HepG2 (cell line): ENCODE results near the gene GGTA1. TPM values are rescaled to one million over a fixed set of nuclear protein-coding genes. Genes with fewer than 3 reads are reported as not detected.
"Not testable (repeated sequence)": the region's sequence is repeated elsewhere in the genome, so short reads cannot be mapped to it uniquely, and the experiment has no call there.

Source experiments
- ATAC-seq: fragments of 200-7000 bp; cut with Tn5 transposase; 3 replicates; pipeline ENCODE4 v1.9.1; 2020; ENCODE audit warnings: mild to moderate bottlenecking, moderate library complexity
- BruUV-seq: library from RNA; stranded (reverse); fragments of 400-500 nt; replicated peaks from 2 replicates; lab custom pipeline; 2021; lab: Mats Ljungman, UMichigan
- CTCF ChIA-PET: fragments of 300-600 bp; formaldehyde crosslinking; extraction: SDS; loops from one replicate; lab custom pipeline; 2021; ENCODE audit warnings: low total read pairs, inconsistent platforms, low intra/inter-chr PET ratio; lab: Yijun Ruan, JAX
- POLR2A ChIA-PET: fragments of 350-600 bp; sonication (Branson Sonifier 250); formaldehyde crosslinking; loops from one replicate; lab custom pipeline; 2020; ENCODE audit warnings: antibody characterized with exemption, inconsistent platforms; lab: Yijun Ruan, JAX
- DNase-seq: peaks from one replicate; pipeline ENCODE4 v3.0.0-alpha.2; 2015; ENCODE audit warnings: low spot score
- FAIRE-seq: peaks from 3 replicates; lab custom pipeline; 2011; peaks lifted over from hg19 to GRCh38; lab: Jason Lieb, UNC
- H2AFZ ChIP-seq: one replicate; pipeline ENCODE4 v1.6.1; 2011; ENCODE audit warnings: low read length, inconsistent platforms
- H3K27ac ChIP-seq: fragments of 300-600 bp; 3 replicates; pipeline ENCODE4 v1.8.0; 2011; ENCODE audit warnings: mixed run types, mild to moderate bottlenecking, mixed read lengths, low read length, inconsistent platforms; ENCODE audit not compliant: insufficient read depth; ENCODE audit errors: extremely low read length
- H3K27me3 ChIP-seq, 2 experiments: fragments of 200-600 bp in 1 of 2; 2 replicates in 1 of 2; 3 replicates in 1 of 2; pipeline versions ENCODE4 v1.6.0 to v1.8.0; 2011; ENCODE audit warnings: low read length in 2 of 2, mild to moderate bottlenecking in 2 of 2, moderate library complexity in 2 of 2, inconsistent platforms in 1 of 2; ENCODE audit not compliant: insufficient read depth in 2 of 2, control insufficient read depth in 1 of 2
- H3K36me3 ChIP-seq, 2 experiments: fragments of 200-600 bp in 1 of 2; replicated peaks in 1 of 2; 2 replicates in 1 of 2; 3 replicates in 1 of 2; pipeline versions ENCODE4 v1.5.1 to v1.8.0; 2011; ENCODE audit warnings: low read length in 2 of 2, inconsistent platforms in 1 of 2; ENCODE audit not compliant: insufficient read depth in 2 of 2, control insufficient read depth in 1 of 2
- H3K4me1 ChIP-seq: 2 replicates; pipeline ENCODE4 v1.5.1; 2012; ENCODE audit warnings: low read length, inconsistent platforms; ENCODE audit not compliant: insufficient read depth
- H3K4me2 ChIP-seq: 2 replicates; pipeline ENCODE4 v1.6.0; 2011; ENCODE audit warnings: low read depth, low read length, inconsistent platforms
- H3K4me3 ChIP-seq, 3 experiments: fragments of 200-600 bp in 1 of 3; sonication (generic), shearing (Covaris generic) in 1 of 3; replicated peaks in 1 of 3; 2 replicates each; pipeline ENCODE4 v1.5.1; 2011 to 2016; ENCODE audit warnings: low read length in 3 of 3, inconsistent platforms in 2 of 3, low read depth in 2 of 3, mild to moderate bottlenecking in 2 of 3, control low read depth in 1 of 3, mixed read lengths in 1 of 3; ENCODE audit not compliant: insufficient read depth in 1 of 3
- H3K79me2 ChIP-seq: one replicate; pipeline ENCODE4 v1.6.1; 2011; ENCODE audit warnings: low read length, inconsistent platforms; ENCODE audit not compliant: insufficient read depth
- H3K9ac ChIP-seq: 2 replicates; pipeline ENCODE4 v1.6.0; 2011; ENCODE audit warnings: mild to moderate bottlenecking, low read depth, low read length, inconsistent platforms; ENCODE audit not compliant: insufficient read depth
- H3K9me3 ChIP-seq: 2 replicates; pipeline ENCODE4 v1.5.1; 2012; ENCODE audit warnings: mild to moderate bottlenecking, low read length
- H4K20me1 ChIP-seq: 2 replicates; pipeline ENCODE4 v1.6.0; 2011; ENCODE audit warnings: inconsistent platforms, mild to moderate bottlenecking, low read length, moderate library complexity; ENCODE audit not compliant: insufficient read depth
- DNMT3B ChIP-seq: conservative IDR thresholded peaks from 2 replicates; pipeline ENCODE4 v1.6.1; 2016; ENCODE audit warnings: missing biosample characterization, control low read depth
- HIVEP1 ChIP-seq: sonication (generic); formaldehyde crosslinking; IDR thresholded peaks from 2 replicates; pipeline ENCODE4 v1.4.0; 2020; ENCODE audit warnings: mild to moderate bottlenecking, missing genetic modification reagents
- KDM1A ChIP-seq: IDR thresholded peaks from 2 replicates; pipeline ENCODE4 v1.6.1; 2016; ENCODE audit warnings: missing compliant biosample characterization
- ZBTB8A ChIP-seq: sonication (generic); formaldehyde crosslinking; IDR thresholded peaks from 2 replicates; pipeline ENCODE4 v1.4.0; 2020; ENCODE audit warnings: mild to moderate bottlenecking, low read depth, missing genetic modification reagents, borderline replicate concordance
- ZEB1 ChIP-seq: IDR thresholded peaks from 2 replicates; pipeline ENCODE4 v1.6.1; 2012; ENCODE audit warnings: mild to moderate bottlenecking, low read depth, inconsistent platforms; ENCODE audit not compliant: insufficient replicate concordance
- ZNF354B ChIP-seq: sonication (generic); formaldehyde crosslinking; IDR thresholded peaks from 2 replicates; pipeline ENCODE4 v1.8.0; 2022; ENCODE audit warnings: mild to moderate bottlenecking, missing genetic modification reagents
- ZNF446 ChIP-seq: sonication (generic); formaldehyde crosslinking; IDR thresholded peaks from 2 replicates; pipeline ENCODE4 v1.5.0; 2020; ENCODE audit warnings: mild to moderate bottlenecking, missing genetic modification reagents
- ZNF549 ChIP-seq: sonication (generic); formaldehyde crosslinking; IDR thresholded peaks from 2 replicates; pipeline ENCODE4 v1.5.0; 2020; ENCODE audit warnings: missing genetic modification reagents
- ZNF556 ChIP-seq: sonication (generic); formaldehyde crosslinking; IDR thresholded peaks from 2 replicates; pipeline ENCODE4 v1.4.0; 2020; ENCODE audit warnings: mild to moderate bottlenecking, missing genetic modification reagents, borderline replicate concordance
- WGBS: methylation state at CpG from one replicate; pipeline ENCODE4 v1.1.6; 2017; ENCODE audit warnings: low lambda C conversion rate; 5-methylcytosine and 5-hydroxymethylcytosine counted together
- in situ Hi-C: cut with HindIII; loops from 2 replicates; pipeline ENCODE4 v1.10.0; 2017; ENCODE audit warnings: low pct_unique_long_range_greater_than_20kb; ENCODE audit not compliant: extremely low pct_ligation_motif_present
- intact Hi-C: fragments of 100-400 bp; cut with micrococcal nuclease; formaldehyde crosslinking; loops from one replicate; pipeline ENCODE4 v1.10.0; 2022; ENCODE audit not compliant: unreplicated experiment
- polyA plus RNA-seq, 8 experiments: library from polyadenylated mRNA; depleted of rRNA in 3 of 8; stranded (reverse) in 7 of 8; unstranded in 1 of 8; fragments of >200 nt; fragmentation: Illumina TruSeq in 4 of 8; extraction: Trizol in 4 of 8; gene quantifications; 2 replicates each; pipeline versions ENCODE4 v1.2.1 to v1.2.3, GENCODE V29; 2011 to 2016; ENCODE audit warnings: low read depth in 4 of 8, missing spikeins in 1 of 8, mixed read lengths in 1 of 8; ENCODE audit not compliant: insufficient read depth in 1 of 8
- total RNA-seq, 5 experiments: library from RNA; depleted of rRNA; stranded (reverse); fragments of >200 nt; fragmentation: Illumina TruSeq; extraction: Trizol; gene quantifications; 2 replicates each; pipeline ENCODE4 v1.2.3, GENCODE V29; 2016; ENCODE audit warnings: low read depth in 1 of 5
- TF ChIP-seq, protein P1 (sequence below): sonication (generic); formaldehyde crosslinking; IDR thresholded peaks from 2 replicates; pipeline ENCODE4 v1.4.0; 2020; ENCODE audit warnings: missing genetic modification reagents

Gene GGTA1
- total and polyA plus RNA-seq, 2 of the 13 experiments (the other 11 are each of a cell fraction or from before 2014, with no cell fraction given): not detected

DNA sequence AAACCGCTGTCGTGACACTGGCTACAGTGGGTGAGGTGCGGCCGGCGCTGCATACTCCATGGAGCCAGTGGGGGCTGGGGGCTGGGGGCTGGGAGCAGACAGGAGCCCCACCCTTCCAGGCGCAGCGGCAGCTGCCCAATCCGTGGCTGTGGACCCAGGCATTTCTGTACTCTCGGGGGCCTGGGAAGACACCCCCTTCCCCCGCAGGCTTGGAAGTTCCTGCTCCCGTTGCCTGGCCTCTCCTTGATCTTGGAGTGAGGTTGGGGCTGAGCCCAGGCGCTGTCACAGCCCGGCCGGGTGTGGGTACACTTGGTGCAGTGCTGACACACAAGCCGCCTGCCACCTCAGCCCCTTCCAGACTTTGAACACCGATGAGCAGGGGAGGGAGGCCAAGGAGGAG is 27.7 kb upstream of the GGTA1 start (continued):
- TF ChIP-seq ZNF556 (CRISPR knock-in tag) (no peak), ZNF549 (no peak), ZNF446 (CRISPR knock-in tag) (no peak)

GRCh38 chr9:121519688-121520087 is 20.0 kb upstream of the GGTA1 start:
- H3K4me1 ChIP-seq, H3K9me3 ChIP-seq, BruUV-seq, H3K4me2 ChIP-seq, H3K79me2 ChIP-seq, ATAC-seq, FAIRE-seq, POLR2A ChIA-PET, intact Hi-C loops, in situ Hi-C loops, DNase-seq, H3K4me3 ChIP-seq, CTCF ChIA-PET, H2AFZ ChIP-seq, H3K9ac ChIP-seq, H3K27me3 ChIP-seq, H3K36me3 ChIP-seq, H3K27ac ChIP-seq, H4K20me1 ChIP-seq: not testable (repeated sequence)
- 5% methylated on average over 2 of the region's 2 CpGs for WGBS

DNA sequence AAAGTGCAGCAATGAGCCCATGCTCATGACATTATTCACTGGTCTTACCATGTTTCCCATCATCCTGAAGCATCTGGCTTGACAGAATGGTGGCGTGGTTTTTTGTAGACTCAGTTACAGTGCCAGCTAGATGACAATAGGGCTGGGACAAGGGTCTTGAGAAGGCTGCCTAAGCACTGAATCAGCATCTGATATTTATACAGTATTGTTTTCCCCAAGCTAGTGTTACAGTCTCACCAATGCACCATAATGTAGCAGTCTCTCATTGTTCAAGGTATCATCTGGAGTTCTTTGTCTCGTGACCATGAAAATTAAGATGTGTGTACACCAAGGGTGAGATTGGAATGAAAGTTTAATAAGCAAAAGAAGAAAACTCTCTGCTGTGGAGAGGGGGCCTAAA is 19.0 kb upstream of the GGTA1 start:
- POLR2A ChIA-PET: no interaction called here
- FAIRE-seq: no peak
- TF ChIP-seq ZEB1 (no peak), KDM1A (CRISPR knock-in tag) (no peak), DNMT3B (CRISPR knock-in tag) (no peak), ZBTB8A (CRISPR knock-in tag) (no peak), HIVEP1 (no peak), ZNF354B (CRISPR knock-in tag) (no peak)
- TF ChIP-seq, protein P1, sequence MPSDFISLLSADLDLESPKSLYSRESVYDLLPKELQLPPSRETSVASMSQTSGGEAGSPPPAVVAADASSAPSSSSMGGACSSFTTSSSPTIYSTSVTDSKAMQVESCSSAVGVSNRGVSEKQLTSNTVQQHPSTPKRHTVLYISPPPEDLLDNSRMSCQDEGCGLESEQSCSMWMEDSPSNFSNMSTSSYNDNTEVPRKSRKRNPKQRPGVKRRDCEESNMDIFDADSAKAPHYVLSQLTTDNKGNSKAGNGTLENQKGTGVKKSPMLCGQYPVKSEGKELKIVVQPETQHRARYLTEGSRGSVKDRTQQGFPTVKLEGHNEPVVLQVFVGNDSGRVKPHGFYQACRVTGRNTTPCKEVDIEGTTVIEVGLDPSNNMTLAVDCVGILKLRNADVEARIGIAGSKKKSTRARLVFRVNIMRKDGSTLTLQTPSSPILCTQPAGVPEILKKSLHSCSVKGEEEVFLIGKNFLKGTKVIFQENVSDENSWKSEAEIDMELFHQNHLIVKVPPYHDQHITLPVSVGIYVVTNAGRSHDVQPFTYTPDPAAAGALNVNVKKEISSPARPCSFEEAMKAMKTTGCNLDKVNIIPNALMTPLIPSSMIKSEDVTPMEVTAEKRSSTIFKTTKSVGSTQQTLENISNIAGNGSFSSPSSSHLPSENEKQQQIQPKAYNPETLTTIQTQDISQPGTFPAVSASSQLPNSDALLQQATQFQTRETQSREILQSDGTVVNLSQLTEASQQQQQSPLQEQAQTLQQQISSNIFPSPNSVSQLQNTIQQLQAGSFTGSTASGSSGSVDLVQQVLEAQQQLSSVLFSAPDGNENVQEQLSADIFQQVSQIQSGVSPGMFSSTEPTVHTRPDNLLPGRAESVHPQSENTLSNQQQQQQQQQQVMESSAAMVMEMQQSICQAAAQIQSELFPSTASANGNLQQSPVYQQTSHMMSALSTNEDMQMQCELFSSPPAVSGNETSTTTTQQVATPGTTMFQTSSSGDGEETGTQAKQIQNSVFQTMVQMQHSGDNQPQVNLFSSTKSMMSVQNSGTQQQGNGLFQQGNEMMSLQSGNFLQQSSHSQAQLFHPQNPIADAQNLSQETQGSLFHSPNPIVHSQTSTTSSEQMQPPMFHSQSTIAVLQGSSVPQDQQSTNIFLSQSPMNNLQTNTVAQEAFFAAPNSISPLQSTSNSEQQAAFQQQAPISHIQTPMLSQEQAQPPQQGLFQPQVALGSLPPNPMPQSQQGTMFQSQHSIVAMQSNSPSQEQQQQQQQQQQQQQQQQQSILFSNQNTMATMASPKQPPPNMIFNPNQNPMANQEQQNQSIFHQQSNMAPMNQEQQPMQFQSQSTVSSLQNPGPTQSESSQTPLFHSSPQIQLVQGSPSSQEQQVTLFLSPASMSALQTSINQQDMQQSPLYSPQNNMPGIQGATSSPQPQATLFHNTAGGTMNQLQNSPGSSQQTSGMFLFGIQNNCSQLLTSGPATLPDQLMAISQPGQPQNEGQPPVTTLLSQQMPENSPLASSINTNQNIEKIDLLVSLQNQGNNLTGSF (CRISPR knock-in tag): no peak

More for the DNA sequence above, 19.0 kb upstream of the GGTA1 start:
- Histone ChIP-seq H3K4me1 (no peaks in the 10 kb centered on the region), H2AFZ (no peak overlapping the region), H3K27me3 (peaks cover 0 to 4% of the 10 kb centered on the region in 2 experiments; a peak in 1 of 5 replicates), H3K36me3 (no peaks in the 10 kb centered on the region), H3K27ac (no peak overlapping the region), H3K4me3 (no peak overlapping the region), H3K9me3 (no peaks in the 10 kb centered on the region), H3K79me2 (no peaks in the 10 kb centered on the region), H3K9ac (no peak overlapping the region), H4K20me1 (no peaks in the 10 kb centered on the region), H3K4me2 (no peak overlapping the region)
- 12% methylated on average over 2 of the region's 2 CpGs for WGBS
- in situ Hi-C loops: no loop called here
- intact Hi-C loops: no loop called here
- DNase-seq: no peak
- no peak for ATAC-seq
- CTCF ChIA-PET: no interaction called here
- no TSS peak for BruUV-seq
